ENCODE results near the gene TMEM80.

- TF ChIP-seq PHB (CRISPR knock-in tag; IDR thresholded peaks at IDR 0.05): no peak
- TF ChIP-seq, protein P1, sequence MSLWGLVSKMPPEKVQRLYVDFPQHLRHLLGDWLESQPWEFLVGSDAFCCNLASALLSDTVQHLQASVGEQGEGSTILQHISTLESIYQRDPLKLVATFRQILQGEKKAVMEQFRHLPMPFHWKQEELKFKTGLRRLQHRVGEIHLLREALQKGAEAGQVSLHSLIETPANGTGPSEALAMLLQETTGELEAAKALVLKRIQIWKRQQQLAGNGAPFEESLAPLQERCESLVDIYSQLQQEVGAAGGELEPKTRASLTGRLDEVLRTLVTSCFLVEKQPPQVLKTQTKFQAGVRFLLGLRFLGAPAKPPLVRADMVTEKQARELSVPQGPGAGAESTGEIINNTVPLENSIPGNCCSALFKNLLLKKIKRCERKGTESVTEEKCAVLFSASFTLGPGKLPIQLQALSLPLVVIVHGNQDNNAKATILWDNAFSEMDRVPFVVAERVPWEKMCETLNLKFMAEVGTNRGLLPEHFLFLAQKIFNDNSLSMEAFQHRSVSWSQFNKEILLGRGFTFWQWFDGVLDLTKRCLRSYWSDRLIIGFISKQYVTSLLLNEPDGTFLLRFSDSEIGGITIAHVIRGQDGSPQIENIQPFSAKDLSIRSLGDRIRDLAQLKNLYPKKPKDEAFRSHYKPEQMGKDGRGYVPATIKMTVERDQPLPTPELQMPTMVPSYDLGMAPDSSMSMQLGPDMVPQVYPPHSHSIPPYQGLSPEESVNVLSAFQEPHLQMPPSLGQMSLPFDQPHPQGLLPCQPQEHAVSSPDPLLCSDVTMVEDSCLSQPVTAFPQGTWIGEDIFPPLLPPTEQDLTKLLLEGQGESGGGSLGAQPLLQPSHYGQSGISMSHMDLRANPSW (CRISPR knock-in tag; IDR thresholded peaks at IDR 0.05): no peak
- TF ChIP-seq HMGXB4 (CRISPR knock-in tag; IDR thresholded peaks at IDR 0.05): no peak
- no peak for TF ChIP-seq CHD2 (IDR thresholded peaks at IDR 0.05; ENCODE audit: low read depth, low read length)
- TF ChIP-seq, protein P2, sequence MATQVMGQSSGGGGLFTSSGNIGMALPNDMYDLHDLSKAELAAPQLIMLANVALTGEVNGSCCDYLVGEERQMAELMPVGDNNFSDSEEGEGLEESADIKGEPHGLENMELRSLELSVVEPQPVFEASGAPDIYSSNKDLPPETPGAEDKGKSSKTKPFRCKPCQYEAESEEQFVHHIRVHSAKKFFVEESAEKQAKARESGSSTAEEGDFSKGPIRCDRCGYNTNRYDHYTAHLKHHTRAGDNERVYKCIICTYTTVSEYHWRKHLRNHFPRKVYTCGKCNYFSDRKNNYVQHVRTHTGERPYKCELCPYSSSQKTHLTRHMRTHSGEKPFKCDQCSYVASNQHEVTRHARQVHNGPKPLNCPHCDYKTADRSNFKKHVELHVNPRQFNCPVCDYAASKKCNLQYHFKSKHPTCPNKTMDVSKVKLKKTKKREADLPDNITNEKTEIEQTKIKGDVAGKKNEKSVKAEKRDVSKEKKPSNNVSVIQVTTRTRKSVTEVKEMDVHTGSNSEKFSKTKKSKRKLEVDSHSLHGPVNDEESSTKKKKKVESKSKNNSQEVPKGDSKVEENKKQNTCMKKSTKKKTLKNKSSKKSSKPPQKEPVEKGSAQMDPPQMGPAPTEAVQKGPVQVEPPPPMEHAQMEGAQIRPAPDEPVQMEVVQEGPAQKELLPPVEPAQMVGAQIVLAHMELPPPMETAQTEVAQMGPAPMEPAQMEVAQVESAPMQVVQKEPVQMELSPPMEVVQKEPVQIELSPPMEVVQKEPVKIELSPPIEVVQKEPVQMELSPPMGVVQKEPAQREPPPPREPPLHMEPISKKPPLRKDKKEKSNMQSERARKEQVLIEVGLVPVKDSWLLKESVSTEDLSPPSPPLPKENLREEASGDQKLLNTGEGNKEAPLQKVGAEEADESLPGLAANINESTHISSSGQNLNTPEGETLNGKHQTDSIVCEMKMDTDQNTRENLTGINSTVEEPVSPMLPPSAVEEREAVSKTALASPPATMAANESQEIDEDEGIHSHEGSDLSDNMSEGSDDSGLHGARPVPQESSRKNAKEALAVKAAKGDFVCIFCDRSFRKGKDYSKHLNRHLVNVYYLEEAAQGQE (IDR thresholded peaks at IDR 0.05; ENCODE audit: borderline replicate concordance): no peak
- TF ChIP-seq, protein P2 (CRISPR knock-in tag; IDR thresholded peaks at IDR 0.05; ENCODE audit: low read depth): no peak
- TF ChIP-seq, protein P3, sequence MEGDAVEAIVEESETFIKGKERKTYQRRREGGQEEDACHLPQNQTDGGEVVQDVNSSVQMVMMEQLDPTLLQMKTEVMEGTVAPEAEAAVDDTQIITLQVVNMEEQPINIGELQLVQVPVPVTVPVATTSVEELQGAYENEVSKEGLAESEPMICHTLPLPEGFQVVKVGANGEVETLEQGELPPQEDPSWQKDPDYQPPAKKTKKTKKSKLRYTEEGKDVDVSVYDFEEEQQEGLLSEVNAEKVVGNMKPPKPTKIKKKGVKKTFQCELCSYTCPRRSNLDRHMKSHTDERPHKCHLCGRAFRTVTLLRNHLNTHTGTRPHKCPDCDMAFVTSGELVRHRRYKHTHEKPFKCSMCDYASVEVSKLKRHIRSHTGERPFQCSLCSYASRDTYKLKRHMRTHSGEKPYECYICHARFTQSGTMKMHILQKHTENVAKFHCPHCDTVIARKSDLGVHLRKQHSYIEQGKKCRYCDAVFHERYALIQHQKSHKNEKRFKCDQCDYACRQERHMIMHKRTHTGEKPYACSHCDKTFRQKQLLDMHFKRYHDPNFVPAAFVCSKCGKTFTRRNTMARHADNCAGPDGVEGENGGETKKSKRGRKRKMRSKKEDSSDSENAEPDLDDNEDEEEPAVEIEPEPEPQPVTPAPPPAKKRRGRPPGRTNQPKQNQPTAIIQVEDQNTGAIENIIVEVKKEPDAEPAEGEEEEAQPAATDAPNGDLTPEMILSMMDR (IDR thresholded peaks at IDR 0.05 in 2 of 3, conservative IDR thresholded peaks at IDR 0.05 in 1 of 3; ENCODE audit: insufficient read depth in 2 of 3, low read depth in 1 of 3, low read length in 3 of 3): no peak
- no peak for TF ChIP-seq EZH2 (IDR thresholded peaks at IDR 0.05; ENCODE audit: borderline replicate concordance, low read depth, low read length)
- TF ChIP-seq, protein P4, sequence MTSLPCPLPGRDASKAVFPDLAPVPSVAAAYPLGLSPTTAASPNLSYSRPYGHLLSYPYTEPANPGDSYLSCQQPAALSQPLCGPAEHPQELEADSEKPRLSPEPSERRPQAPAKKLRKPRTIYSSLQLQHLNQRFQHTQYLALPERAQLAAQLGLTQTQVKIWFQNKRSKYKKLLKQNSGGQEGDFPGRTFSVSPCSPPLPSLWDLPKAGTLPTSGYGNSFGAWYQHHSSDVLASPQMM (CRISPR knock-in tag; IDR thresholded peaks at IDR 0.05): no peak
- no peak for TF ChIP-seq SIX5 (IDR thresholded peaks at IDR 0.05; ENCODE audit: borderline replicate concordance in 1 of 2, insufficient read depth in 1 of 2, low read depth in 1 of 2, low read length in 2 of 2)
Measured at GRCh38 chr11:704228-704674, 8.6 kb downstream of the TMEM80 start.
